Ovary (tissue), 9 donors: ENCODE data around the gene KRT71. TPM values are rescaled to one million over a fixed set of nuclear protein-coding genes. Genes with fewer than 3 reads are reported as not detected.

Experiments
- DNase-seq, 5 donors: peaks; one replicate each; pipeline ENCODE4 v3.0.0-alpha.2; 2019 to 2020
- H3K27ac ChIP-seq, 2 donors: fragments of 200-600 bp; one replicate each; pipeline versions ENCODE4 v1.5.1 to v1.8.0; 2019 to 2022
- H3K27me3 ChIP-seq: fragments of 200-600 bp; one replicate; pipeline ENCODE4 v1.8.0; 2022
- H3K36me3 ChIP-seq: fragments of 200-600 bp; sonication (generic); one replicate; pipeline ENCODE4 v1.5.1; 2019
- H3K4me1 ChIP-seq: one replicate; pipeline ENCODE4 v1.8.1; 2013; ENCODE audit warnings: mild to moderate bottlenecking, moderate library complexity; ENCODE audit not compliant: insufficient read depth
- H3K4me3 ChIP-seq: fragments of 200-600 bp; sonication (generic); one replicate; pipeline ENCODE4 v1.5.1; 2017
- H3K9me3 ChIP-seq, 2 donors: fragments of 200-600 bp in 1 of 2; sonication (generic) in 1 of 2; one replicate each; pipeline versions ENCODE4 v1.5.1 to v1.8.1; 2013 to 2019; ENCODE audit warnings: mild to moderate bottlenecking in 1 of 2, moderate library complexity in 1 of 2
- CTCF ChIP-seq, 3 donors: fragments of 450-650 bp in 2 of 3; fragments of 200-600 bp in 1 of 3; IDR thresholded peaks; one replicate each; pipeline versions ENCODE4 v1.5.1 to v1.8.0; 2016 to 2022; ENCODE audit warnings: antibody characterized with exemption in 3 of 3, mild to moderate bottlenecking in 1 of 3
- EP300 ChIP-seq: sonication (generic); formaldehyde crosslinking; IDR thresholded peaks from one replicate; pipeline ENCODE4 v1.6.1; 2017; ENCODE audit warnings: antibody characterized with exemption
- POLR2A ChIP-seq: fragments of 450-650 bp; IDR thresholded peaks from one replicate; pipeline ENCODE4 v1.6.1; 2017; ENCODE audit warnings: antibody characterized with exemption, mild to moderate bottlenecking, moderate library complexity
- WGBS, 3 donors: extraction: QIAGEN DNeasy Blood & Tissue Kit in 1 of 3; methylation state at CpG; one replicate each; pipeline versions ENCODE4 v1.1.5 to v1.1.7; 2013 to 2017; 5-methylcytosine and 5-hydroxymethylcytosine counted together
- intact Hi-C, 4 donors: fragments of 100-400 bp; cut with DNase I; formaldehyde crosslinking; loops; one replicate each; pipeline versions ENCODE4 v1.11.0 to v1.15.1; 2022 to 2023
- polyA plus RNA-seq, 2 donors: library from polyadenylated mRNA; stranded (reverse); fragments of 200-250 nt in 1 of 2; fragments of 350-450 nt in 1 of 2; fragmentation: Illumina TruSeq in 1 of 2; extraction: RNeasy Lipid Tissue Mini Kit (QIAGEN cat#74804) in 1 of 2; gene quantifications; one replicate each; pipeline ENCODE4 v1.2.3, GENCODE V29; 2013 to 2014
- total RNA-seq, 7 donors: library from RNA; depleted of rRNA in 2 of 7; stranded (reverse); fragments of >200 nt in 2 of 7; fragmentation: NEBNext Ultra II Directional in 3 of 7; extraction: Animal tissue kit (Norgen Biotek cat#: 25700) in 3 of 7; gene quantifications; one replicate each; pipeline versions ENCODE4 v1.1.0 to v1.2.4, GENCODE V29; 2016 to 2023
- donor health status: DM: no; HTN: no; CAD: no; lungs with moderate emphysema.
- donor health status: DM: no; HTN: no; CAD: no.
- donor health status: Bipolar disorder and iron deficiency.
- donor health status: DM: yes; HTN: yes; CAD: no.
- donor health status: DM: no; HTN: no; CAD: no.
- donor health status: DM: yes; HTN: yes; CAD: no.

KRT71 gene
- total and polyA plus RNA-seq, 9 donors, result not detected

- H3K36me3 ChIP-seq, result no peaks in the 10 kb centered on the region
- no peaks in the 10 kb centered on the region for H3K9me3 ChIP-seq
- intact Hi-C loops, result no loop called here
- TF ChIP-seq EP300, result no peak
- no peak for TF ChIP-seq CTCF (IDR thresholded peaks at IDR 0.05)
- no peak for TF ChIP-seq POLR2A
- no peak overlapping the region for H3K27ac ChIP-seq
- H3K4me3 ChIP-seq, result no peak overlapping the region
- no peak for DNase-seq
- H3K27me3 ChIP-seq, result no peaks in the 10 kb centered on the region
- H3K4me1 ChIP-seq, result no peaks in the 10 kb centered on the region
- 69 to 75% (median 70%) methylated on average over 17 of the region's 17 CpGs for WGBS, 3 donors
Measured at GRCh38 chr12:52543985-52544883, 8.7 kb downstream of the KRT71 start.

GRCh38 chr12:52542785-52543318, 10.1 kb downstream of the KRT71 start:
- no peak for DNase-seq
- Histone ChIP-seq H3K4me3 (no peak overlapping the region), H3K4me1 (no peaks in the 10 kb centered on the region), H3K9me3 (no peaks in the 10 kb centered on the region), H3K36me3 (no peaks in the 10 kb centered on the region), H3K27ac (no peak overlapping the region), H3K27me3 (no peaks in the 10 kb centered on the region)
- intact Hi-C loops, result no loop called here
- TF ChIP-seq POLR2A (no peak), CTCF (IDR thresholded peaks at IDR 0.05) (no peak), EP300 (no peak)
- WGBS, 3 donors, result 60 to 65% (median 61%) methylated on average over 7 of the region's 7 CpGs

GRCh38 chr12:52542157-52542556, 10.8 kb downstream of the KRT71 start:
- Histone ChIP-seq H3K4me3 (no peak overlapping the region), H3K27me3 (no peaks in the 10 kb centered on the region), H3K9me3 (no peaks in the 10 kb centered on the region), H3K36me3 (no peaks in the 10 kb centered on the region), H3K4me1 (no peaks in the 10 kb centered on the region), H3K27ac (no peak overlapping the region)
- no peak for TF ChIP-seq POLR2A
- TF ChIP-seq CTCF (IDR thresholded peaks at IDR 0.05), result no peak
- TF ChIP-seq EP300, result no peak
- no peak for DNase-seq
- intact Hi-C loops, result no loop called here

GRCh38 chr12:52541709-52542108, 11.2 kb downstream of the KRT71 start:
- no peak overlapping the region for H3K27ac ChIP-seq
- H3K27me3 ChIP-seq, result no peaks in the 10 kb centered on the region
- DNase-seq, result no peak
- H3K36me3 ChIP-seq, result no peaks in the 10 kb centered on the region
- H3K4me1 ChIP-seq, result no peaks in the 10 kb centered on the region
- 92 to 95% (median 93%) methylated on average over 5 of the region's 5 CpGs for WGBS, 3 donors
- TF ChIP-seq POLR2A, result no peak
- no peak for TF ChIP-seq EP300
- no peak for TF ChIP-seq CTCF (IDR thresholded peaks at IDR 0.05)
- H3K4me3 ChIP-seq, result no peak overlapping the region
- intact Hi-C loops, result no loop called here
- H3K9me3 ChIP-seq, result no peaks in the 10 kb centered on the region
